ENCODE measurements around the gene TEX26.
"Not testable (repeated sequence)": the region's sequence is repeated elsewhere in the genome, so short reads cannot be mapped to it uniquely, and the experiment has no call there.

Gene TEX26

DNA sequence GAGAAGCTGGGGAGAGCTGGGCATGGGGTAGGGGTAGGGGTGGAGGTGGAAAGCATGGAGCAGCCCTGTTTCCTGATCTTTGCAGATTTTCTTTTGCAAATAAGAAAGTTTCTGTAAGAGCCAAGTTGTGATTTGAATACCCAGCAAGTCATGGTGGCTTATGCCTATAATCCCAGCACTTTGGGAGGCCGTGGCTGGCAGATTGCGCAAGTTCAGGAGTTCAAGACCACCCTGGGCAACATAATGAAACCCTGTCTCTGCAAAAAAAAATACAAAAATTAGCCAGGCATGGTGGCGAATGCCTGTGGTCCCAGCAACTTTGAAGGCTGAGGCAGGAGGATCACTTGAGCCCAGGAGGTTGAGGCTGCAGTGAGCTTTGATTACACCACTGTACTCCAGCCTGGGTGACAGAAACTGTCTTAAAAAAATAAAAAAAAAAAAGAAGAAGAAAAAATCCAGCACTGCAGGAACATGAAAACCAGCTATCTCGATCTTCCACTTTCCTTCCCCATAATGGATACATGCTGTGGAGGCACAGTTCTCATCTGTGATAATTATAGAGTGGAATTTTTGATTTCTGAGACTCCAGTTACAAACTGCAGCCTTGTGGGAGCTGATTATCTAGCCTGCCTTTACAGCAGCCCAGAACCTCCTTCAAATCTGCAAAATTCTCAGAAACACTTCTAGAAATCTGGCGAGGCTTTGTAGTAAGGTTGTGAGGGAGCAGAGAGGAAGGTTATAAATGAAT lies 12.1 kb upstream of the TEX26 start:
- H3K9me3 ChIP-seq (ENCODE audit: control insufficient read depth, insufficient read depth, low read depth, low read length), result no peaks in the 10 kb centered on the region
- H3K36me3 ChIP-seq (ENCODE audit: control insufficient read depth, insufficient read depth, low read length), result no peaks in the 10 kb centered on the region
- H3K27me3 ChIP-seq (ENCODE audit: control insufficient read depth, insufficient read depth, low read length), result no peaks in the 10 kb centered on the region
- H3K9ac ChIP-seq (ENCODE audit: low read length), result no peak overlapping the region
- H3K4me3 ChIP-seq (ENCODE audit: low read depth, low read length), result no peak overlapping the region
- no peak overlapping the region for H3K27ac ChIP-seq (ENCODE audit: low read depth, low read length)
- no peaks in the 10 kb centered on the region for H3K4me1 ChIP-seq (ENCODE audit: control insufficient read depth, insufficient read depth, low read length)

DNA sequence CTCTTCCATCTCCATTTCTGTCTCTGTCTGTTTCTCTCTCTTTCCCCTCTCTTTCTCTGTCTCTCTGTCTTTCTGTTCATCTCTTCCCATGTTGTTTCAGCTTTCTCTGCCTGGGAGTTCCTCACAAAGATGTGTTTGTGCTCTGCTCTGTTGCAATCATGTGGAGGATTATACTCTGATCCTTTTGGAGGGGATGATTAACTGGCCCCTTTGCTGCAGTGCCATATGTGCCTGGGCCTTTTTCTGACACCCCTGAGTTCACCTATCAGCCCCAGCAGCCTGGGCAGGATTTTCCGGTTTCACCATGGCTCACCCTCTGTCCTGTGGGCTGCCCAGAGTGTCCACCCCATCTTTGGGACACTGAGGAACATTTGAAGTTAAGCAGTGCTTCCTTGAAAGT lies 9.0 kb upstream of the TEX26 start:
- Histone ChIP-seq H3K36me3 (ENCODE audit: control insufficient read depth, insufficient read depth, low read length) (no peaks in the 10 kb centered on the region), H3K27me3 (ENCODE audit: control insufficient read depth, insufficient read depth, low read length) (no peaks in the 10 kb centered on the region), H3K9ac (ENCODE audit: low read length) (no peak overlapping the region), H3K4me1 (ENCODE audit: control insufficient read depth, insufficient read depth, low read length) (peaks cover 3% of the 10 kb centered on the region; the same call in 1 of the 2 replicates), H3K27ac (ENCODE audit: low read depth, low read length) (no peak overlapping the region), H3K4me3 (ENCODE audit: low read depth, low read length) (no peak overlapping the region), H3K9me3 (ENCODE audit: control insufficient read depth, insufficient read depth, low read depth, low read length) (no peaks in the 10 kb centered on the region)

DNA sequence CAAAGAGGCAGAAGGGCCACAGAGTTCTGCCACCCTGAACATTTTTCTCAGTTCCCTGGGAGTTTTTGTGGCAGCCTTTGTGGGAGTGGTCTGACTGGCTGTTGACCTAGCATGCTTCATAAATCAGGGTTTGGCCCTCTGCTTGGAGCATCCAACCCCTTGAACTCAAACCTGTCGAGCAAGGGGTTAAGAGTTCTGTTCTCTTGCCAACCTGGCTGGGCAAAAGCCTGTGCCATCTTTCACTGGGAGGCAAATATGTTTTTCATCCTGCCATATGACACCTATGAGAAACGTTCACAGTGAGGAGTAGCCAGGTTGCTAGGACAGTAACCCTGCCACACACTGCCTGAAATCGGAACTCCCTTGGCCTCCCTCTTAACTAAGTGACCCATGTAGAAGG lies 7.7 kb upstream of the TEX26 start:
- Histone ChIP-seq H3K4me3 (ENCODE audit: low read depth, low read length) (no peak overlapping the region), H3K4me1 (ENCODE audit: control insufficient read depth, insufficient read depth, low read length) (peaks cover 3% of the 10 kb centered on the region; the same call in 1 of the 2 replicates), H3K27me3 (ENCODE audit: control insufficient read depth, insufficient read depth, low read length) (no peaks in the 10 kb centered on the region), H3K9me3 (ENCODE audit: control insufficient read depth, insufficient read depth, low read depth, low read length) (no peaks in the 10 kb centered on the region), H3K36me3 (ENCODE audit: control insufficient read depth, insufficient read depth, low read length) (no peaks in the 10 kb centered on the region), H3K9ac (ENCODE audit: low read length) (no peak overlapping the region), H3K27ac (ENCODE audit: low read depth, low read length) (no peak overlapping the region)

DNA sequence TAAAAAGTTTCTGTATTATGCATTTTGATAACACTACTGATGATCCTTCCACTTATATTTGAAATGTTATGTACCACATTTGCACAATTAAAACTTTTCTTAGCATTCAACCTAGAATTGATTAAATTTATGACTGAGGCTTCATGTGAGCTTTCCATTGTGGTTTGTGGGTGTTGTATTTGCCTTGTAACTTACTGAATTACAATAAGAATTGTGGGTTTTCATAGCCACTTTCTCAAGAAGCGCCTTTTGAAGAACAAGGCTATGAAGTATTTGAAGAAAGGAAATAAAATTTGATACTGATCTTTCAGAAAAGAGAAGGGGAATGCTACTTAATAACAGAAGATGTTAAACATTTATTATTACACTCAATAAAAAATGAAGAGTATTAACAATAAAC lies 7.0 kb upstream of the TEX26 start:
- Histone ChIP-seq H3K9ac (ENCODE audit: low read length) (no peak overlapping the region), H3K9me3 (ENCODE audit: control insufficient read depth, insufficient read depth, low read depth, low read length) (no peaks in the 10 kb centered on the region), H3K27me3 (ENCODE audit: control insufficient read depth, insufficient read depth, low read length) (no peaks in the 10 kb centered on the region), H3K36me3 (ENCODE audit: control insufficient read depth, insufficient read depth, low read length) (no peaks in the 10 kb centered on the region), H3K4me3 (ENCODE audit: low read depth, low read length) (no peak overlapping the region), H3K4me1 (ENCODE audit: control insufficient read depth, insufficient read depth, low read length) (peaks cover 3% of the 10 kb centered on the region; the same call in 1 of the 2 replicates), H3K27ac (ENCODE audit: low read depth, low read length) (no peak overlapping the region)

DNA sequence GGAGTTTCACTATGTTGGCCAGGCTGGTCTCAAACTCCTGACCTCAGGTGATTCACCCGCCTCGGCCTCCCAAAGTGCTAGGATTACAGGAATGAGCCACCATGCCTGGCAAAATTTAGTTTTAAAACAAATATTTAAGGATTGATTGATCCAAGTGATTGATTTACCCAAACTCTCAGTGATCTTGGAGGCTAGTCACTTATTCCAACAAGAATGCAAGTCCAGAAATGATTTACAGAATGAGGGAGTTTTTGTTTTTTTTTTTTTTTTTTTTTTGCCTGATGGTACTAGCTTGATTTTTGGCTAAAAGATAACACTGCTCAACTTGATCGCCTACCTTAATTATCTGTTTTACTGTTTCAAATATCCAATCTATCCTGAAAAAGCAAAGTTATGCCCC lies 5.7 kb upstream of the TEX26 start:
- Histone ChIP-seq H3K4me1 (ENCODE audit: control insufficient read depth, insufficient read depth, low read length) (peaks cover 3% of the 10 kb centered on the region; the same call in 1 of the 2 replicates), H3K27me3 (ENCODE audit: control insufficient read depth, insufficient read depth, low read length) (peaks cover 6% of the 10 kb centered on the region), H3K27ac (ENCODE audit: low read depth, low read length) (no peak overlapping the region), H3K9me3 (ENCODE audit: control insufficient read depth, insufficient read depth, low read depth, low read length) (no peaks in the 10 kb centered on the region), H3K36me3 (ENCODE audit: control insufficient read depth, insufficient read depth, low read length) (no peaks in the 10 kb centered on the region), H3K9ac (ENCODE audit: low read length) (no peak overlapping the region), H3K4me3 (ENCODE audit: low read depth, low read length) (no peak overlapping the region)

DNA sequence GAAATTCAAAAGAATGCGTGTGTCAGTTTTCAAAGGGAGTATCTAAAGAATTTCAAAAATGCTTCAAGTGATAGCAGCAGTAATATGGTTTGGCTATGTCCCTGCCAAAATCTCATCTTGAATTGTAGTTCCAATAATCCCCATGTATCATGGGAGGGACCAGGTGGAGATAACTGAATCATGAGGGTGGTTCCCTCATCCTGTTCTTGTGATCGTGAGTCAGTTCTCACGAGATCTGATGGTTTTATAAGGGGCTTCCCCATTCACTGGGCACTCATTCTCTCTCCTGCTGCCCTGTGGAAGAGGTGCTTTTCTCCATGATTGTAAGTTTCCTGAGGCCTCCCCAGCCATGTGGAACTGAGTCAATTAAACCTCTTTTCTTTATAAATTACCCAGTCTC lies 5.3 kb upstream of the TEX26 start:
- not testable (repeated sequence) for H3K36me3 ChIP-seq (ENCODE audit: control insufficient read depth, insufficient read depth, low read length); H3K9ac ChIP-seq (ENCODE audit: low read length); H3K9me3 ChIP-seq (ENCODE audit: control insufficient read depth, insufficient read depth, low read depth, low read length); H3K27ac ChIP-seq (ENCODE audit: low read depth, low read length); H3K4me1 ChIP-seq (ENCODE audit: control insufficient read depth, insufficient read depth, low read length); H3K4me3 ChIP-seq (ENCODE audit: low read depth, low read length)
- peaks cover 10% of the 10 kb centered on the region for H3K27me3 ChIP-seq (ENCODE audit: control insufficient read depth, insufficient read depth, low read length)

DNA sequence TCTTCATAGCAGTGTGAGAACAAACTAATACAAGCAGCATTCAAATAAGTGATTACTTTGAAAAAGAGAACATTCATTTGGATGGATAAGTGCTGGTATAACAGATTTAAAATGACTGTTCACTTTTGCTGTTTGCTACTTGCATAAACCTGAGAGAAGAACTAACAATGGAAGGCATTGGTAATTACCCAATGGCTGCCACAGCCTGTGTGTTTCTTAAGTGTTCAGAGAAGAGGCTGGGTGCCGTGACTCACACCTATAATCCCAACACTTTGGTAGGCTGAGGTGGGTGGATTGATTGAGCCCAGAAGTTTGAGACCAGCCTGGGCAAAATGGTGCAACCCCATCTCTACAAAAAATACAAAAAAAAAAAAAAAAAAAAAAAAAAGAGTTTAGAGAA lies 4.9 kb upstream of the TEX26 start:
- Histone ChIP-seq H3K27me3 (ENCODE audit: control insufficient read depth, insufficient read depth, low read length) (peaks cover 14% of the 10 kb centered on the region), H3K36me3 (ENCODE audit: control insufficient read depth, insufficient read depth, low read length) (no peaks in the 10 kb centered on the region), H3K9me3 (ENCODE audit: control insufficient read depth, insufficient read depth, low read depth, low read length) (no peaks in the 10 kb centered on the region), H3K9ac (ENCODE audit: low read length) (no peak overlapping the region), H3K4me3 (ENCODE audit: low read depth, low read length) (no peak overlapping the region), H3K4me1 (ENCODE audit: control insufficient read depth, insufficient read depth, low read length) (peaks cover 8% of the 10 kb centered on the region; the same call in 1 of the 2 replicates), H3K27ac (ENCODE audit: low read depth, low read length) (no peak overlapping the region)

DNA sequence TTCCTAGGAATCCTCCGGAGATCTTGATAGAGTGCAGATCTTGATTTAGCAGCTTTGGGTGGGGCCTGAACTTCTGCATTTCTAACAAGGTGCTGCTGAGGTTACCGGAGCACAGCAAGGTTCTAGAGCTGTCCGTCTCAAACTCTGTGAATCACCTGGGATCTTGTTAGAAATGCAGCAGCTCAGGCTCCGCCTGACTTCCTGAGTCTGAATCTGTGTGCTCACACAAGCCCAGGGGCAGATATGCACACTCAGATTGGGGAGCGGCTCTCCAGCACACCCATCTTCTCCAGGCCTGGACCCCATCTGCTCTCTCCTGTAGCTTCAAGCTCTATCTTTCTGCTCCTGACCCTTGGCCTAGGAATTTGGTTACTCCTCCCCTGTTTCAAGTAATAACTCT lies 3.5 kb upstream of the TEX26 start:
- Histone ChIP-seq H3K4me1 (ENCODE audit: control insufficient read depth, insufficient read depth, low read length) (peaks cover 16% of the 10 kb centered on the region), H3K36me3 (ENCODE audit: control insufficient read depth, insufficient read depth, low read length) (no peaks in the 10 kb centered on the region), H3K4me3 (ENCODE audit: low read depth, low read length) (no peak overlapping the region), H3K9ac (ENCODE audit: low read length) (no peak overlapping the region), H3K27me3 (ENCODE audit: control insufficient read depth, insufficient read depth, low read length) (peaks cover 27% of the 10 kb centered on the region), H3K9me3 (ENCODE audit: control insufficient read depth, insufficient read depth, low read depth, low read length) (no peaks in the 10 kb centered on the region), H3K27ac (ENCODE audit: low read depth, low read length) (no peak overlapping the region)

DNA sequence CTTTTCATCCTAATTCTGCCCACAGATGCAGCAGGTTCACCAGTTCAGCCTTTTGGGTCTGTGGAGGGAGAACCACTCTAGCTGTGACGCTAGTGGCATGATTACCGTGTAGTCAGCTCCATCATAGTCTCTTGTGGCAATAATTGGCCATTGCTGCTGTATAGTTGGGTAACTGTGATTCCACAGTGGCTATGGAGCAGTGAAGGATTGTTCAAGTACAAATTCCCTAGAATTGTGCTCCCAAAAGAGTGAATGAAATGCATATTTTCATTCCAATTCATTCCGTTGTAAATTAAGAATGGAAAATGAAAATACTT lies 856 bp downstream of the TEX26 start:
- Histone ChIP-seq H3K36me3 (ENCODE audit: control insufficient read depth, insufficient read depth, low read length) (no peaks in the 10 kb centered on the region), H3K4me3 (ENCODE audit: low read depth, low read length) (peak overlapping the region; percentile 44; the same call in 1 of the 2 replicates), H3K9ac (ENCODE audit: low read length) (no peak overlapping the region), H3K27me3 (ENCODE audit: control insufficient read depth, insufficient read depth, low read length) (peaks cover 27% of the 10 kb centered on the region), H3K4me1 (ENCODE audit: control insufficient read depth, insufficient read depth, low read length) (peaks cover 13% of the 10 kb centered on the region), H3K9me3 (ENCODE audit: control insufficient read depth, insufficient read depth, low read depth, low read length) (peaks cover 3% of the 10 kb centered on the region), H3K27ac (ENCODE audit: low read depth, low read length) (no peak overlapping the region)

DNA sequence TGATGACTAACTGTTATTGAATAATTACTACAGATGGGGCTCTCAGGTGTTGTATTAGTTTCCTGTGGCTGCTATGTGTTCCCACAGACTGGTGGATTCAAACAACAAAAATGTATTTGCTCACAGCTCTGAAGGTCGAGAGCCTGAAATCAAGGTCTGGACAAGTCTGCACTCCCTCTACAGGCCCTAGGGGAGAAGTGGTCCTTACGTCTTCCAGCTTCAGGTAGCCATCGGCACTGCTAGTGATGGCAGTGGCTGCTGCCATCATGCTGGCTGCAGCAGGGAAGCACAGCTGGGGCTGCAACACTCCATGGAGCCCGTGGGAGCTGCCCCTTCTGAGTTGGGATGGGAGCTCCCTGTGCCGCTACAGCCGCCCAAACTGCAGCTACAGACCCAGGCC lies 1.9 kb downstream of the TEX26 start:
- H3K4me1 ChIP-seq (ENCODE audit: control insufficient read depth, insufficient read depth, low read length), result peaks cover 13% of the 10 kb centered on the region
- H3K27ac ChIP-seq (ENCODE audit: low read depth, low read length), result no peak overlapping the region
- H3K36me3 ChIP-seq (ENCODE audit: control insufficient read depth, insufficient read depth, low read length), result no peaks in the 10 kb centered on the region
- no peak overlapping the region for H3K9ac ChIP-seq (ENCODE audit: low read length)
- peaks cover 3% of the 10 kb centered on the region for H3K9me3 ChIP-seq (ENCODE audit: control insufficient read depth, insufficient read depth, low read depth, low read length)
- no peak overlapping the region for H3K4me3 ChIP-seq (ENCODE audit: low read depth, low read length)
- H3K27me3 ChIP-seq (ENCODE audit: control insufficient read depth, insufficient read depth, low read length), result peaks cover 27% of the 10 kb centered on the region

DNA sequence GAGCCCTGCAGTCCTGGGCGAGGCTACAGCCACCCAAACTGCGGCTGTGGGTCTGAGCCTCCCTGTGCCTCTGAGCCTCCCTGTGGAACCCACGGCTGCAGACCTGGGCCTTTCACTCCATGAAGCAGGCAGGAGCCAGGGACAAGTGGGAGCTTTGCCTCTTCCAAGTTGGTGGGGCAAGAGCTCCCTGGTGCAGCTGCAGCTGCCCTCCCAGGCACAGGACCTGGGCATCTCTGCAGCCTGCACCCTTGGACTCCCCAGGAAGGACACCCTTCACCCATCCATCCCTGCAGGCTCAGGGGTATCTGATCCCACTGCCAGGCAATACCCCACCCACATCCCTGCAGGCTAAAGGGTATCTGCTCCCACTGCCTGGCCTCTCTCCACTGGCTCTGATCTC lies 2.3 kb downstream of the TEX26 start:
- Histone ChIP-seq H3K4me3 (ENCODE audit: low read depth, low read length) (no peak overlapping the region), H3K27me3 (ENCODE audit: control insufficient read depth, insufficient read depth, low read length) (peaks cover 27% of the 10 kb centered on the region), H3K27ac (ENCODE audit: low read depth, low read length) (no peak overlapping the region), H3K4me1 (ENCODE audit: control insufficient read depth, insufficient read depth, low read length) (peaks cover 13% of the 10 kb centered on the region), H3K9ac (ENCODE audit: low read length) (no peak overlapping the region), H3K9me3 (ENCODE audit: control insufficient read depth, insufficient read depth, low read depth, low read length) (peaks cover 3% of the 10 kb centered on the region), H3K36me3 (ENCODE audit: control insufficient read depth, insufficient read depth, low read length) (no peaks in the 10 kb centered on the region)

Measured in HUES6 (cell line).